RWPE2 (cell line): ENCODE measurements around the gene REELD1.

ENCODE experiments used
- ATAC-seq: fragments of 200-7000 bp; cut with Tn5 transposase; 3 replicates; pipeline ENCODE4 v1.9.1; 2021; ENCODE audit warnings: low read depth
- DNase-seq: peaks from one replicate; pipeline ENCODE4 v3.0.0-alpha.2; 2020; ENCODE audit warnings: low spot score
- H3K27ac ChIP-seq: fragments of 450-650 bp; 2 replicates; pipeline ENCODE4 v1.5.1; 2017; ENCODE audit warnings: mild to moderate bottlenecking; ENCODE audit not compliant: poor library complexity, severe bottlenecking
- H3K27me3 ChIP-seq: fragments of 250-450 bp; sonication (Bioruptor Pico); 2 replicates; pipeline ENCODE4 v1.5.1; 2021; ENCODE audit warnings: mild to moderate bottlenecking, moderate library complexity; ENCODE audit not compliant: insufficient read depth, poor library complexity, severe bottlenecking
- H3K36me3 ChIP-seq: fragments of 250-450 bp; sonication (Bioruptor Pico); 2 replicates; pipeline ENCODE4 v1.5.1; 2020; ENCODE audit warnings: low read depth, mild to moderate bottlenecking, moderate library complexity
- H3K4me1 ChIP-seq: fragments of 250-450 bp; sonication (Bioruptor Pico); 2 replicates; pipeline ENCODE4 v1.5.1; 2021; ENCODE audit warnings: mild to moderate bottlenecking, moderate library complexity; ENCODE audit not compliant: insufficient read depth, poor library complexity, severe bottlenecking
- H3K4me3 ChIP-seq: fragments of 250-450 bp; sonication (Bioruptor Pico); 2 replicates; pipeline ENCODE4 v1.5.1; 2021; ENCODE audit warnings: mild to moderate bottlenecking, moderate library complexity; ENCODE audit not compliant: severe bottlenecking
- H3K9me3 ChIP-seq: fragments of 250-450 bp; sonication (Bioruptor Pico); 2 replicates; pipeline ENCODE4 v1.5.1; 2021; ENCODE audit warnings: mild to moderate bottlenecking, moderate library complexity; ENCODE audit not compliant: severe bottlenecking
- CTCF ChIP-seq: fragments of 450-650 bp; IDR thresholded peaks from one replicate; pipeline ENCODE4 v1.5.1; 2017; ENCODE audit warnings: mild to moderate bottlenecking, moderate library complexity; ENCODE audit not compliant: poor library complexity, severe bottlenecking

REELD1 gene

DNA sequence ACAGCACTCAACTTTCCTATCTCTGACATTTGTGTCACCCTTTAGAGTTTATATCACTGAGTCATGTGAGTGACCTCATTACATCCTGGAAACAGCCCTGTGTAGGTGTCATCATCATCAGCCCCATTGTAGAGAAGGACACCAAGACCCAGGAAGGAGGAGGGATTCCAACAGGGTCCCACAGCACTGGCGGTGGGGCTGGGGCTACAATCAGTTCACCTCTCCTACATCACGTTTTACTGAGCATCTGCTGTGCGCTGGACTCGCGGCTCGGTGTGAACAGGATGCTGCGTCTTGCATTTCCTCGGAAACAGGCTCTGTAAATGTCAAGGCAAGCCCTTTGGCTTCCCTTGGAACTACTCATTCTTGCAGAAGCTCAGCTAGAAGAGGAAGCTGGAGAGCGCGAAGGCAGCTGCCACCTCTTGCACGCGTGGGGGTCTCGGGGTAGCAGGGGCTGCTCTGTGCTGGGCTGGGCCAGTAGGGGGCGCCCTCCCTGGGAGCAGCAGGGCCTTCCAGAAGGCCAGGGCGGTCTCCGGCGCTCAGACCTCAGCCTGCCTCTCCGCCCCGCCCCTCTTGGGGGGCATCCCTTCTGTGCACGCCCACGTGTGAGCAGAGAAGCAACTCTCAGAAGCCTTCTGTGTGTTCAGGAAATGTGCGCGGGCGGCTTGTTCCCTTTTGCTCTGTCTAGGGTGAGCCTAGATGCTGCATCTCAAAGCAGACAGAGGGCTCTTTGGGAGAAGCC, 29.0 kb downstream of the REELD1 start:
- Histone ChIP-seq H3K36me3 (no peaks in the 10 kb centered on the region), H3K4me3 (no peak overlapping the region), H3K27me3 (no peaks in the 10 kb centered on the region), H3K4me1 (peaks cover 18% of the 10 kb centered on the region), H3K9me3 (no peaks in the 10 kb centered on the region), H3K27ac (no peak overlapping the region)
- DNase-seq = no peak
- TF ChIP-seq CTCF = peak; percentile 26
- ATAC-seq = no peak

DNA sequence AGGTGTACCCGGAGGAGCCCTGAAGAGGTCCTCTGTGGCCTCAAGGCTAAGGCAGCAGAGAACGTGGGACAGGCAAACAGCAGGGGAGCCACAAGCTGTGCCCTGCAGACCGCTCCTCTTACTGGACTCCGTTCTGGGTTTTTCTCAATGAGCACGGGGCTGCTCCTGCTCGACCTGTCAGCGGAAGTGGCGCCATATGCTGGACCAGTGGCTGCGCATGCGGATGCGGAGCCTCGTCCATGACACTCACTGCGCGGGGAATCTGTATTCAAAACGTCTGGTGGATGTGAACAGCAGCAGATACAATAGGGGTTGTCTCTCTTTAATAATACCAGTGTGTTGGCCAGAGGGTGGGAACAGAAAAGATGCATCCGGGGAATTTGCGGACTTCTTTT, 29.5 kb downstream of the REELD1 start:
- peaks cover 18% of the 10 kb centered on the region for H3K4me1 ChIP-seq
- TF ChIP-seq CTCF = no peak
- no peak overlapping the region for H3K27ac ChIP-seq
- H3K27me3 ChIP-seq = no peaks in the 10 kb centered on the region
- ATAC-seq (no peak), DNase-seq (no peak)
- no peaks in the 10 kb centered on the region for H3K36me3 ChIP-seq
- no peak overlapping the region for H3K4me3 ChIP-seq
- H3K9me3 ChIP-seq = no peaks in the 10 kb centered on the region

- H3K4me1 ChIP-seq = peaks cover 18% of the 10 kb centered on the region
- H3K27ac ChIP-seq = no peak overlapping the region
- no peaks in the 10 kb centered on the region for H3K9me3 ChIP-seq
- H3K4me3 ChIP-seq = no peak overlapping the region
- H3K36me3 ChIP-seq = no peaks in the 10 kb centered on the region
- no peaks in the 10 kb centered on the region for H3K27me3 ChIP-seq
- TF ChIP-seq CTCF = no peak
- ATAC-seq = no peak
- DNase-seq = no peak
These were observed 30.2 kb downstream of the REELD1 start for GRCh38 chr4:146244496-146244895.

GRCh38 chr4:146245246-146245645, 30.9 kb downstream of the REELD1 start:
- ATAC-seq (no peak), DNase-seq (no peak)
- TF ChIP-seq CTCF = no peak
- Histone ChIP-seq H3K27ac (no peak overlapping the region), H3K36me3 (no peaks in the 10 kb centered on the region), H3K9me3 (no peaks in the 10 kb centered on the region), H3K4me1 (peaks cover 18% of the 10 kb centered on the region), H3K4me3 (no peak overlapping the region), H3K27me3 (no peaks in the 10 kb centered on the region)

DNA sequence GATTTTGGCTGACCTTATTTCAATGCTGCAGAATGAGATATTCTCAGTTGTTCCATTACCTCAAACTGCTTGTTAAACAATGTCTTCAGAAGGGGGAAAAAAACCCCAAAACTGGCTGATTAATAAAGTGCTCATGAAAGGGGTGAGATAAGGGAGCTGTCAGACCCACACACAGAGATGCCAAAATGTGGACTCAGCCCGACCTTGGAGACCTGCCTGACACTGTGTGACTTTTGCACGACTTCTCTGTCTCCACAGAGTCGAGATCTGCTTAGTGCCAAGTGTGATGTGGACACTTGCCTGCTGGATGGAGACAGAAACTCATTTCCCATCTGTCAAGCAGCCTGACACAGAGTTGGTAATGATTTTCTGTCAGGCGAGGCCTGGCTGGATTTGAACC, 31.5 kb downstream of the REELD1 start:
- no peak for TF ChIP-seq CTCF
- no peaks in the 10 kb centered on the region for H3K9me3 ChIP-seq
- ATAC-seq (no peak), DNase-seq (no peak)
- H3K4me3 ChIP-seq = no peak overlapping the region
- no peaks in the 10 kb centered on the region for H3K36me3 ChIP-seq
- H3K4me1 ChIP-seq = peaks cover 14% of the 10 kb centered on the region
- no peaks in the 10 kb centered on the region for H3K27me3 ChIP-seq
- no peak overlapping the region for H3K27ac ChIP-seq
